BJ (cell line): ENCODE measurements around the gene BNIPL. TPM values are rescaled to one million over a fixed set of nuclear protein-coding genes. Genes with fewer than 3 reads are reported as not detected.

Experiments used
- CTCF ChIA-PET: fragments of 350-600 bp; formaldehyde crosslinking; extraction: SDS; loops from one replicate; lab custom pipeline; 2021; ENCODE audit warnings: antibody characterized with exemption, inconsistent platforms; lab: Yijun Ruan, JAX
- POLR2A ChIA-PET: fragments of 300-600 bp; sonication (Branson Sonifier 250); formaldehyde crosslinking; extraction: SDS; loops from one replicate; lab custom pipeline; 2021; ENCODE audit warnings: antibody characterized with exemption; lab: Charles Lee
- DNase-seq: peaks from one replicate; pipeline ENCODE4 v3.0.0-alpha.2; 2011; ENCODE audit warnings: low read depth
- H3K27me3 ChIP-seq: 2 replicates; pipeline ENCODE4 v1.6.0; 2011; ENCODE audit warnings: low read length; ENCODE audit not compliant: control insufficient read depth, insufficient read depth
- H3K36me3 ChIP-seq: 2 replicates; pipeline ENCODE4 v1.5.1; 2011; ENCODE audit warnings: low read length; ENCODE audit not compliant: control insufficient read depth, insufficient read depth
- H3K4me3 ChIP-seq: 2 replicates; pipeline ENCODE4 v1.5.1; 2011; ENCODE audit warnings: low read depth, mild to moderate bottlenecking, control low read depth, low read length
- polyA plus RNA-seq: library from polyadenylated mRNA; depleted of rRNA; stranded (reverse); fragments of >200 nt; gene quantifications from 2 replicates; pipeline ENCODE4 v1.2.3, GENCODE V29; 2011
- TF ChIP-seq, protein P1 (sequence below): IDR thresholded peaks from 2 replicates; pipeline ENCODE4 v1.5.1; 2011; ENCODE audit warnings: low read depth, mild to moderate bottlenecking, control low read depth, inconsistent platforms, low read length, moderate library complexity; ENCODE audit not compliant: insufficient read depth

BNIPL gene
- polyA plus RNA-seq, 1 experiment = 0.31 TPM

DNA sequence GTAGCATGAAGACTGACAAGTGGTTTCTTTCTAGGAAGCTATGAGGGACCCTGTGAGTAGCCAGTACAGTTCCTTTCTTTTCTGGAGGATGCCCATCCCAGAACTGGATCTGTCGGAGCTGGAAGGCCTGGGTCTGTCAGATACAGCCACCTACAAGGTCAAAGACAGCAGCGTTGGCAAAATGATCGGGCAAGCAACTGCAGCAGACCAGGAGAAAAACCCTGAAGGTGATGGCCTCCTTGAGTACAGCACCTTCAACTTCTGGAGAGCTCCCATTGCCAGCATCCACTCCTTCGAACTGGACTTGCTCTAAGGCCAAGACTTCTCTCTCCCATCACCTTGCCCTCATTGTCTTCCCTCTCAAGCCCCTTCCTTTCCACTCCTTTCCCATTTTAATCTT lies 30.8 kb downstream of the BNIPL start:
- Histone ChIP-seq H3K4me3 (no peak overlapping the region), H3K36me3 (no peaks in the 10 kb centered on the region), H3K27me3 (no peaks in the 10 kb centered on the region)
- TF ChIP-seq, protein P1, sequence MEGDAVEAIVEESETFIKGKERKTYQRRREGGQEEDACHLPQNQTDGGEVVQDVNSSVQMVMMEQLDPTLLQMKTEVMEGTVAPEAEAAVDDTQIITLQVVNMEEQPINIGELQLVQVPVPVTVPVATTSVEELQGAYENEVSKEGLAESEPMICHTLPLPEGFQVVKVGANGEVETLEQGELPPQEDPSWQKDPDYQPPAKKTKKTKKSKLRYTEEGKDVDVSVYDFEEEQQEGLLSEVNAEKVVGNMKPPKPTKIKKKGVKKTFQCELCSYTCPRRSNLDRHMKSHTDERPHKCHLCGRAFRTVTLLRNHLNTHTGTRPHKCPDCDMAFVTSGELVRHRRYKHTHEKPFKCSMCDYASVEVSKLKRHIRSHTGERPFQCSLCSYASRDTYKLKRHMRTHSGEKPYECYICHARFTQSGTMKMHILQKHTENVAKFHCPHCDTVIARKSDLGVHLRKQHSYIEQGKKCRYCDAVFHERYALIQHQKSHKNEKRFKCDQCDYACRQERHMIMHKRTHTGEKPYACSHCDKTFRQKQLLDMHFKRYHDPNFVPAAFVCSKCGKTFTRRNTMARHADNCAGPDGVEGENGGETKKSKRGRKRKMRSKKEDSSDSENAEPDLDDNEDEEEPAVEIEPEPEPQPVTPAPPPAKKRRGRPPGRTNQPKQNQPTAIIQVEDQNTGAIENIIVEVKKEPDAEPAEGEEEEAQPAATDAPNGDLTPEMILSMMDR = no peak
- no peak for DNase-seq
- ChIA-PET POLR2A (no interaction called here), CTCF (no interaction called here)

GRCh38 chr1:151069103-151069486 lies 32.7 kb downstream of the BNIPL start:
- no peaks in the 10 kb centered on the region for H3K36me3 ChIP-seq
- TF ChIP-seq, protein P1 = no peak
- no peak for DNase-seq
- H3K27me3 ChIP-seq = no peaks in the 10 kb centered on the region
- H3K4me3 ChIP-seq = no peak overlapping the region
- ChIA-PET POLR2A (no interaction called here), CTCF (no interaction called here)

- DNase-seq = peak; percentile 69
- H3K4me3 ChIP-seq = peak within 1 kb of the TSS; percentile 94
- H3K36me3 ChIP-seq = no peaks in the 10 kb centered on the region
- ChIA-PET POLR2A (no interaction called here), CTCF (interaction anchor here (0.6 to 2.2 kb wide), 15 partner anchors 9 to 160 kb away, joined by 3 to 18 read pairs (median 4); partner anchors contain the start of genes C1orf56, MINDY1 and MLLT11)
- no peaks in the 10 kb centered on the region for H3K27me3 ChIP-seq
- TF ChIP-seq, protein P1 = peak; percentile 99
Measured at GRCh38 chr1:151070474-151071276, 34.3 kb downstream of the BNIPL start, which contains the start of gene GABPB2. GABPB2 (plus strand) TSS chr1:151070761; CDS start chr1:151088190, 17,429 bp downstream.

DNA sequence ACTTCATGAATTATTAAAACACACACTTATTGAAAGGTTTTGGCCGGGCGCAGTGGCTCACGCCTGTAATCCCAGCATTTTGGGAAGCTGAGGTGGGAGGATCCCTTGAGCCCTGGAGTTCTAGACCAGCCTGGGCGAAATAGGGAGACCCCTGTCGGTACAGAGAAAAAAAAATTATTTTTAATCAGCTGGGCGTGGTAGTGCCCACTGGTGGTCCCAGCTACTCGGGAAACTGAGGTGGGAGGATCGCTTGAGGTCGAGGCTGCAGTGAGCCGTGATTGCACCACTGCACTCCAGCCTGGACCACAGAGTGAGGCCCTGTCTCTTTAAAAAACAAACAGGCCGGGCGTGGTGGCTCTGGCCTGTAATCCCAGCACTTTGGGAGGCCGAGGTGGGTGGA lies 35.8 kb downstream of the BNIPL start:
- Histone ChIP-seq H3K27me3 (no peaks in the 10 kb centered on the region), H3K4me3 (no peak overlapping the region), H3K36me3 (no peaks in the 10 kb centered on the region)
- DNase-seq = no peak
- TF ChIP-seq, protein P1 = no peak
- ChIA-PET CTCF (interaction anchor here (0.8 to 2.2 kb wide), 6 partner anchors 11 to 497 kb away, joined by 3 to 18 read pairs (median 4); partner anchors contain the start of gene MLLT11), POLR2A (no interaction called here)

DNA sequence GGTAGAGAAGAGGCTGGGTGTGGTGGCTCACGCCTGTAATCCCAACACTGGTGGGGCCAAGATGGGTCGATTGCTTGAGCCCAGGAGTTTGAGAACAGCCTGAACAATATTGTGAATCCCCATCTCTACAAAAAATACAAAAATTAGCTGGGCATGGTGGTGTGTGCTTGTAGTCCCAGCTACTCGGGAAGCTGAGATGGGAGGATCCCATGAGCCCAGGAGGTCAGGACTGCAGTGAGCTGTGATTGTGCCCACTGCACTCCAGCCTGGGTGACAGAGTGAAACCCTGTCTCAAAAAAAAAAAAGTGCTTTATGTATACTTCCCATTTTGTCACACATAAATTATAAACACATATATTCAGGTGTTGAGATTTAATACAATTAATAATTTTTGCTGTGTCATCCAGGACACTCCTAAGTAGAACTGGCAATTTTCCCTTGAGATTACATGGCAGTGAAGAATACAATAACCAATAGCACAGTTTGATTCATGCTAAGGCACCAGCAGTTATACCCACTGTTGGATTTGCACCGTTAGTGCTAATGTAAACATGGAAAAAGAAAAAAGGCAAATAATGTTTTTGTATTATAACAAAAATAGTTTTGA lies 49.7 kb downstream of the BNIPL start:
- H3K36me3 ChIP-seq = no peaks in the 10 kb centered on the region
- ChIA-PET POLR2A (no interaction called here), CTCF (interaction anchor here (0.8 to 1.3 kb wide), 3 partner anchors 14 to 62 kb away, joined by 3 to 10 read pairs (median 3); partner anchors contain the start of gene GABPB2)
- no peak overlapping the region for H3K4me3 ChIP-seq
- no peaks in the 10 kb centered on the region for H3K27me3 ChIP-seq
- no peak for DNase-seq
- TF ChIP-seq, protein P1 = no peak
